AG09309 (cell line): ENCODE results near the gene CDC20.

ENCODE experiments used
- DNase-seq: peaks from one replicate; pipeline ENCODE4 v3.0.0-alpha.2; 2010; ENCODE audit warnings: low read depth
- H3K4me3 ChIP-seq: 2 replicates; pipeline ENCODE4 v1.5.1; 2011; ENCODE audit warnings: mild to moderate bottlenecking, low read depth, low read length, moderate library complexity; ENCODE audit not compliant: control insufficient read depth
- CTCF ChIP-seq: IDR thresholded peaks from 2 replicates; pipeline ENCODE4 v1.5.1; 2011; ENCODE audit warnings: mild to moderate bottlenecking, low read depth, low read length, inconsistent platforms; ENCODE audit not compliant: insufficient read depth, control insufficient read depth; ENCODE audit errors: missing control alignments

The CDC20 gene

GRCh38 chr1:43377831-43378230, 19.1 kb downstream of the CDC20 start:
- no peak for DNase-seq
- TF ChIP-seq CTCF: no peak
- no peak overlapping the region for H3K4me3 ChIP-seq

- no peak overlapping the region for H3K4me3 ChIP-seq
- no peak for DNase-seq
- TF ChIP-seq CTCF: no peak
Measured at GRCh38 chr1:43379476-43379875, 20.7 kb downstream of the CDC20 start.

- H3K4me3 ChIP-seq: no peak overlapping the region
- no peak for DNase-seq
- no peak for TF ChIP-seq CTCF
Measured at GRCh38 chr1:43381612-43382011, 22.8 kb downstream of the CDC20 start.

GRCh38 chr1:43382027-43382779, 23.4 kb downstream of the CDC20 start:
- no peak for TF ChIP-seq CTCF
- DNase-seq: no peak
- no peak overlapping the region for H3K4me3 ChIP-seq

- H3K4me3 ChIP-seq: no peak overlapping the region
- DNase-seq: no peak
- no peak for TF ChIP-seq CTCF
Measured at GRCh38 chr1:43383449-43383848, 24.7 kb downstream of the CDC20 start.

- no peak overlapping the region for H3K4me3 ChIP-seq
- TF ChIP-seq CTCF: no peak
- no peak for DNase-seq
Measured at GRCh38 chr1:43386676-43387075, 27.9 kb downstream of the CDC20 start.

GRCh38 chr1:43387976-43388599, 29.3 kb downstream of the CDC20 start:
- no peak for TF ChIP-seq CTCF
- no peak for DNase-seq
- H3K4me3 ChIP-seq: peak overlapping the region; percentile 99; the same call in 1 of the 2 replicates
